Measurements from ENCODE around the gene MT1F. TPM values are rescaled to one million over a fixed set of nuclear protein-coding genes. Genes with fewer than 3 reads are reported as not detected.

Gene MT1F
- total RNA-seq, 2 donors from 2014 or later = 3.4 TPM; not detected in 1

DNA sequence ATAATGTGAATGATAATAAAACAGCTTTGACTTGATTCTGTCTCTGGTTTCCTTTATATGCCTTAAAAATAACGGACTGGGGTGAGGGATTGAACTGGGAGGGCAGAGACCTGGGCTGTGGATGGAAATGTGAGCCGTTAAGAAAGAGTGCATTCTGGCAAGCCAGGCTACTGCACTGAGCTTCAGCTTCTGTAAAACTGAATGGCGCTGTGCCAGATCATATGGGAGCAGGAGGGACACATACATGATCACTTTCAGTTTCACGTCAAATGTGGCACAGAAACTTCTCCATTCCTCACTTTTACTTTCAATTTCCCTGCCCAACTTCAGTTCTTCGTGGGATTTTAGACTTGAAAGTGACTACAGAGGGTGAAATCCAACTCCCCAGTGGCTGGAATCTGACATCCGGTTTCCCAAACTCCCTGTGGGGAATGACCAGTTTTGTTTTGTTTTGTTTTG is 48.3 kb upstream of the MT1F start:
- 4 to 9% methylated on average over 5 to 6 of the region's 6 CpGs for WGBS, 2 experiments (ENCODE audit: insufficient coverage in 1 of 2, insufficient read length in 1 of 2)
- Mint-ChIP-seq H3K36me3 (ENCODE audit: low read depth) (no peaks in the 10 kb centered on the region), H3K9me3 (no peaks in the 10 kb centered on the region), H3K27me3 (ENCODE audit: insufficient read depth) (peaks cover 77% of the 10 kb centered on the region), H3K4me3 (peak overlapping the region; percentile 61), H3K4me1 (peaks cover 18% of the 10 kb centered on the region), H3K27ac (no peak overlapping the region)
- H3K9me3 ChIP-seq (ENCODE audit: control insufficient read depth, low read length) = no peaks in the 10 kb centered on the region
- H3K9ac ChIP-seq (ENCODE audit: extremely low read depth, low read length, poor library complexity, severe bottlenecking) = no peak overlapping the region
- H3K27ac ChIP-seq (ENCODE audit: low read depth, low read length) = no peak overlapping the region
- H3K4me3 ChIP-seq (ENCODE audit: low read length) = peak overlapping the region; percentile 83
- H3K27me3 ChIP-seq (ENCODE audit: control insufficient read depth, insufficient read depth, low read length, poor library complexity, severe bottlenecking) = peaks cover 65% of the 10 kb centered on the region
- DNase-seq = peak; percentile 45
- TF ChIP-seq, protein P1, sequence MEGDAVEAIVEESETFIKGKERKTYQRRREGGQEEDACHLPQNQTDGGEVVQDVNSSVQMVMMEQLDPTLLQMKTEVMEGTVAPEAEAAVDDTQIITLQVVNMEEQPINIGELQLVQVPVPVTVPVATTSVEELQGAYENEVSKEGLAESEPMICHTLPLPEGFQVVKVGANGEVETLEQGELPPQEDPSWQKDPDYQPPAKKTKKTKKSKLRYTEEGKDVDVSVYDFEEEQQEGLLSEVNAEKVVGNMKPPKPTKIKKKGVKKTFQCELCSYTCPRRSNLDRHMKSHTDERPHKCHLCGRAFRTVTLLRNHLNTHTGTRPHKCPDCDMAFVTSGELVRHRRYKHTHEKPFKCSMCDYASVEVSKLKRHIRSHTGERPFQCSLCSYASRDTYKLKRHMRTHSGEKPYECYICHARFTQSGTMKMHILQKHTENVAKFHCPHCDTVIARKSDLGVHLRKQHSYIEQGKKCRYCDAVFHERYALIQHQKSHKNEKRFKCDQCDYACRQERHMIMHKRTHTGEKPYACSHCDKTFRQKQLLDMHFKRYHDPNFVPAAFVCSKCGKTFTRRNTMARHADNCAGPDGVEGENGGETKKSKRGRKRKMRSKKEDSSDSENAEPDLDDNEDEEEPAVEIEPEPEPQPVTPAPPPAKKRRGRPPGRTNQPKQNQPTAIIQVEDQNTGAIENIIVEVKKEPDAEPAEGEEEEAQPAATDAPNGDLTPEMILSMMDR (conservative IDR thresholded peaks at IDR 0.05) = no peak
- no peaks in the 10 kb centered on the region for H3K4me1 ChIP-seq (ENCODE audit: control insufficient read depth, insufficient read depth, low read length)
- no peaks in the 10 kb centered on the region for H3K36me3 ChIP-seq (ENCODE audit: control insufficient read depth, insufficient read depth, low read length)

DNA sequence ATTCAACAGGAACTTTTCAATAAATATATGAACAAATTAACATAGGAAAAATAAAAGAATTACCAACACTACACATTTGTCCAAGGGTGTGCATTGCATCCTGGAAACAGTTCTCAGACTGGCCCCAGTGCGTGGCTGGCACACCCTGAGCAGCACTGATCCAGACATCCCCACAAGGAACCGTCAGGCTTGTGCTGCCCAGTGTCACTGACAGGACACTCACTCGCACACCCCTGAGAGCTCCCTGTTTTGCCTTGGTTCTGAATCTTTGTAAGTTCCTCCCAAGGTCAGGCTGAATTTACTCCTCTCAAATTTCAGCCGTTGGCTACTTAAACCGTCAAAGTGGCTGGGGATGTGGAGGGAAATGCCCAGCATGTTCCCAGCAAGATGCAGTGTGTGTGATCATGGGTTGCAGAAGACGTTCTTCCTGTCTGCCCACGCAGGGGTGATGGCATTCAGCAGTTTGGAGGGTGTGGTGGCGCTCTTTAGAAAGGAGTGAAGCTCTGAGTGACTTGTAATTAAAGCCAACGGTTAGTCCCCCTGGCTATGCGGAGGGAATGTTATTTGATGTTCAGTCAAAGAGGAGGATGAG is 47.6 kb upstream of the MT1F start:
- Mint-ChIP-seq H3K27ac (no peak overlapping the region), H3K27me3 (ENCODE audit: insufficient read depth) (peaks cover 79% of the 10 kb centered on the region), H3K36me3 (ENCODE audit: low read depth) (no peaks in the 10 kb centered on the region), H3K4me1 (peaks cover 18% of the 10 kb centered on the region), H3K4me3 (no peak overlapping the region), H3K9me3 (no peaks in the 10 kb centered on the region)
- peaks cover 70% of the 10 kb centered on the region for H3K27me3 ChIP-seq (ENCODE audit: control insufficient read depth, insufficient read depth, low read length, poor library complexity, severe bottlenecking)
- no peak overlapping the region for H3K27ac ChIP-seq (ENCODE audit: low read depth, low read length)
- H3K4me3 ChIP-seq (ENCODE audit: low read length) = no peak overlapping the region
- no peak overlapping the region for H3K9ac ChIP-seq (ENCODE audit: extremely low read depth, low read length, poor library complexity, severe bottlenecking)
- no peak for DNase-seq
- no peaks in the 10 kb centered on the region for H3K4me1 ChIP-seq (ENCODE audit: control insufficient read depth, insufficient read depth, low read length)
- WGBS, 2 experiments (ENCODE audit: insufficient coverage in 1 of 2, insufficient read length in 1 of 2) = 30 to 38% methylated on average over 10 of the region's 10 CpGs
- H3K36me3 ChIP-seq (ENCODE audit: control insufficient read depth, insufficient read depth, low read length) = no peaks in the 10 kb centered on the region
- TF ChIP-seq, protein P1 (conservative IDR thresholded peaks at IDR 0.05) = no peak
- H3K9me3 ChIP-seq (ENCODE audit: control insufficient read depth, low read length) = no peaks in the 10 kb centered on the region

DNA sequence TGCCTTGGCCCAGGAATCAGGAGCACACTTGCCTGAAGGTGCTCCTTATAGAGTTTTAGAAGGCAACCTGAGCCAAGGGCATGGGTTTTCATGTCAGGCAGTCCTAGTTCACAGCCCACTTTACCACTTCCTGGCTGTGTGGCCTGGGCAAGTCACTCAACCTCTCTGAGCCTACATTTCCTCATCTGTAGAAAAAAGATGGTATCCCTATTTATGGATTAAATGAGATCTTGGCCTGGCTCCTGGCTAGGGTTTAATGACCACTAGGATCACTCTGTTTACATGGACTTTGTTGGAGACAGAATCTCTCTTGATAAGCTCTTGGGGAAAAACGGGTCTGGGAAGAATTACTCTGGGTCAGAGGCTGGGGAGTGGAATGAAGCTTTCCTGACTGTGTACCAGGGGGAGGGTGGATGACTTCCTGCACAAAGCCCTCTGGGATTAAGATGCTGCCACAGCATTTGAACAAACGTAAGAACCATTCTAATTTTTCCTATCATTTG is 47.1 kb upstream of the MT1F start:
- peaks cover 70% of the 10 kb centered on the region for H3K27me3 ChIP-seq (ENCODE audit: control insufficient read depth, insufficient read depth, low read length, poor library complexity, severe bottlenecking)
- WGBS, 2 experiments (ENCODE audit: insufficient coverage in 1 of 2, insufficient read length in 1 of 2) = 82 to 100% methylated on average over 2 of the region's 2 CpGs
- Mint-ChIP-seq H3K27me3 (ENCODE audit: insufficient read depth) (peaks cover 82% of the 10 kb centered on the region), H3K36me3 (ENCODE audit: low read depth) (no peaks in the 10 kb centered on the region), H3K9me3 (no peaks in the 10 kb centered on the region), H3K4me1 (peaks cover 18% of the 10 kb centered on the region), H3K4me3 (no peak overlapping the region), H3K27ac (no peak overlapping the region)
- no peak overlapping the region for H3K4me3 ChIP-seq (ENCODE audit: low read length)
- TF ChIP-seq, protein P1 (conservative IDR thresholded peaks at IDR 0.05) = no peak
- H3K9me3 ChIP-seq (ENCODE audit: control insufficient read depth, low read length) = no peaks in the 10 kb centered on the region
- H3K9ac ChIP-seq (ENCODE audit: extremely low read depth, low read length, poor library complexity, severe bottlenecking) = no peak overlapping the region
- H3K36me3 ChIP-seq (ENCODE audit: control insufficient read depth, insufficient read depth, low read length) = no peaks in the 10 kb centered on the region
- no peak overlapping the region for H3K27ac ChIP-seq (ENCODE audit: low read depth, low read length)
- no peak for DNase-seq
- H3K4me1 ChIP-seq (ENCODE audit: control insufficient read depth, insufficient read depth, low read length) = no peaks in the 10 kb centered on the region

Data from endodermal cell (in vitro differentiated cells).